OCI-LY1 (cell line): ENCODE results near the gene MCRS1.

ENCODE experiments used
- H2AFZ ChIP-seq: fragments of 200-600 bp; sonication (generic), shearing (Covaris generic); 2 replicates; pipeline ENCODE4 v1.6.0; 2014; ENCODE audit warnings: antibody characterized with exemption, mild to moderate bottlenecking, low read length
- H3F3A ChIP-seq: fragments of 200-600 bp; sonication (generic), shearing (Covaris generic); 2 replicates; pipeline ENCODE4 v1.6.0; 2014; ENCODE audit warnings: mild to moderate bottlenecking, antibody characterized with exemption, low read length, moderate library complexity; ENCODE audit not compliant: insufficient read depth
- H3K27ac ChIP-seq: fragments of 200-600 bp; sonication (generic); 2 replicates; pipeline ENCODE4 v1.5.1; 2014; ENCODE audit warnings: low read length, mixed run types, mild to moderate bottlenecking, low read depth; ENCODE audit not compliant: poor library complexity, severe bottlenecking
- H3K27me3 ChIP-seq: fragments of 200-600 bp; sonication (generic); 2 replicates; pipeline ENCODE4 v1.6.0; 2014; ENCODE audit warnings: antibody characterized with exemption, mild to moderate bottlenecking, low read length, moderate library complexity; ENCODE audit not compliant: insufficient read depth
- H3K36me3 ChIP-seq: fragments of 200-600 bp; sonication (generic); 2 replicates; pipeline ENCODE4 v1.6.1; 2014; ENCODE audit warnings: mild to moderate bottlenecking, antibody characterized with exemption, low read length, moderate library complexity, mixed read lengths; ENCODE audit not compliant: insufficient read depth
- H3K4me1 ChIP-seq: fragments of 200-600 bp; sonication (generic); 2 replicates; pipeline ENCODE4 v1.5.1; 2014; ENCODE audit warnings: mild to moderate bottlenecking, low read length, moderate library complexity; ENCODE audit not compliant: insufficient read depth, severe bottlenecking
- H3K4me2 ChIP-seq: fragments of 200-600 bp; sonication (generic), shearing (Covaris generic); 2 replicates; pipeline ENCODE4 v1.6.1; 2014; ENCODE audit warnings: low read length
- H3K4me3 ChIP-seq: fragments of 200-600 bp; sonication (generic); 2 replicates; pipeline ENCODE4 v1.5.1; 2014; ENCODE audit warnings: low read length, low read depth, mild to moderate bottlenecking, mixed read lengths; ENCODE audit not compliant: poor library complexity, severe bottlenecking
- H3K79me2 ChIP-seq: fragments of 200-600 bp; shearing (Covaris generic); 2 replicates; pipeline ENCODE4 v1.6.1; 2016; ENCODE audit warnings: mixed run types, low read length, mixed read lengths; ENCODE audit not compliant: insufficient read depth
- H3K9ac ChIP-seq: fragments of 200-600 bp; sonication (generic), shearing (Covaris generic); 2 replicates; pipeline ENCODE4 v1.6.1; 2014; ENCODE audit warnings: mild to moderate bottlenecking, low read length, mixed read lengths
- H3K9me2 ChIP-seq: fragments of 200-600 bp; sonication (generic), shearing (Covaris generic); 2 replicates; pipeline ENCODE4 v1.6.1; 2014; ENCODE audit warnings: low read depth, mild to moderate bottlenecking, low read length, mixed read lengths
- H3K9me3 ChIP-seq: fragments of 200-600 bp; shearing (Covaris generic); 2 replicates; pipeline ENCODE4 v1.6.1; 2014; ENCODE audit warnings: low read length, mixed read lengths
- H4K20me1 ChIP-seq: fragments of 200-600 bp; sonication (generic), shearing (Covaris generic); 2 replicates; pipeline ENCODE4 v1.6.0; 2016; ENCODE audit warnings: mild to moderate bottlenecking, low read length; ENCODE audit not compliant: insufficient read depth
- CTCF ChIP-seq: fragments of 200-600 bp; sonication (generic), shearing (Covaris generic); IDR thresholded peaks from 2 replicates; pipeline ENCODE4 v1.5.1; 2017; ENCODE audit warnings: mild to moderate bottlenecking, antibody characterized with exemption, low read length, moderate library complexity, mixed read lengths
- EZH2 ChIP-seq: fragments of 200-600 bp; sonication (generic), shearing (Covaris generic); IDR thresholded peaks from 2 replicates; pipeline ENCODE4 v1.8.0; 2017; ENCODE audit warnings: borderline replicate concordance, mixed run types, mild to moderate bottlenecking, antibody characterized with exemption, low read length, moderate library complexity, mixed read lengths

MCRS1 gene

GRCh38 chr12:49550693-49551252, 17.2 kb downstream of the MCRS1 start:
- Histone ChIP-seq H4K20me1 (no peaks in the 10 kb centered on the region), H3K36me3 (no peaks in the 10 kb centered on the region), H3F3A (no peaks in the 10 kb centered on the region), H3K27me3 (no peaks in the 10 kb centered on the region; the same call in 1 of the 2 replicates), H3K4me2 (no peak overlapping the region), H3K4me1 (peaks cover 3% of the 10 kb centered on the region), H3K9ac (no peak overlapping the region), H3K9me2 (no peaks in the 10 kb centered on the region), H2AFZ (no peak overlapping the region), H3K9me3 (no peaks in the 10 kb centered on the region), H3K27ac (no peak overlapping the region), H3K4me3 (no peak overlapping the region), H3K79me2 (no peaks in the 10 kb centered on the region)
- TF ChIP-seq CTCF = no peak
- TF ChIP-seq EZH2 = no peak

- H3K9ac ChIP-seq = no peak overlapping the region
- TF ChIP-seq EZH2 (no peak), CTCF (no peak)
- no peak overlapping the region for H3K4me2 ChIP-seq
- H3K36me3 ChIP-seq = no peaks in the 10 kb centered on the region
- H3K27me3 ChIP-seq = no peaks in the 10 kb centered on the region; the same call in 1 of the 2 replicates
- peaks cover 3% of the 10 kb centered on the region for H3K4me1 ChIP-seq
- no peaks in the 10 kb centered on the region for H3F3A ChIP-seq
- H3K27ac ChIP-seq = no peak overlapping the region
- H2AFZ ChIP-seq = no peak overlapping the region
- no peaks in the 10 kb centered on the region for H3K9me3 ChIP-seq
- H3K79me2 ChIP-seq = no peaks in the 10 kb centered on the region
- no peak overlapping the region for H3K4me3 ChIP-seq
- no peaks in the 10 kb centered on the region for H4K20me1 ChIP-seq
- no peaks in the 10 kb centered on the region for H3K9me2 ChIP-seq
Observed at GRCh38 chr12:49549735-49550692, 17.9 kb downstream of the MCRS1 start.

GRCh38 chr12:49548822-49549648, 18.9 kb downstream of the MCRS1 start:
- Histone ChIP-seq H3K27me3 (no peaks in the 10 kb centered on the region; the same call in 1 of the 2 replicates), H3K9me2 (no peaks in the 10 kb centered on the region), H3K4me1 (peaks cover 3% of the 10 kb centered on the region), H3F3A (no peaks in the 10 kb centered on the region), H3K4me3 (no peak overlapping the region), H3K79me2 (no peaks in the 10 kb centered on the region), H2AFZ (no peak overlapping the region), H3K27ac (no peak overlapping the region), H3K4me2 (peak overlapping the region; percentile 7; the same call in 1 of the 2 replicates), H3K36me3 (no peaks in the 10 kb centered on the region), H3K9ac (no peak overlapping the region), H4K20me1 (no peaks in the 10 kb centered on the region), H3K9me3 (no peaks in the 10 kb centered on the region)
- no peak for TF ChIP-seq EZH2
- TF ChIP-seq CTCF = 0 out of 2 replicates have a peak, but pooled peaks have one; percentile 11
